CD4-positive, alpha-beta T cell (primary cell): ENCODE data around the gene ESYT1. TPM values are rescaled to one million over a fixed set of nuclear protein-coding genes. Genes with fewer than 3 reads are reported as not detected.
"Not testable (repeated sequence)": the region's sequence is repeated elsewhere in the genome, so short reads cannot be mapped to it uniquely, and the experiment has no call there.

Experiments
- ATAC-seq: fragments of 200-7000 bp; cut with Tn5 transposase; one replicate; pipeline ENCODE4 v1.10.0; 2022; ENCODE audit warnings: mild to moderate bottlenecking; ENCODE audit not compliant: poor library complexity
- CTCF ChIA-PET: fragments of 350-600 bp; sonication (Branson Sonifier 250); formaldehyde crosslinking; loops from one replicate; lab custom pipeline; 2021; ENCODE audit warnings: antibody characterized with exemption, inconsistent platforms; lab: Charles Lee
- POLR2A ChIA-PET: fragments of 350-600 bp; sonication (Branson Sonifier 250); formaldehyde crosslinking; loops from one replicate; lab custom pipeline; 2021; ENCODE audit warnings: antibody characterized with exemption, inconsistent platforms; lab: Charles Lee
- DNase-seq, 14 experiments: peaks; one replicate each; pipeline ENCODE4 v3.0.0-alpha.2; 2013 to 2020; ENCODE audit warnings: mixed read lengths in 2 of 14
- H3K27ac ChIP-seq, 2 donors: one replicate each; pipeline versions ENCODE4 v1.5.1 to v1.7.0; 2013; ENCODE audit warnings: low read length in 2 of 2, low read depth in 1 of 2, mild to moderate bottlenecking in 1 of 2
- H3K27me3 ChIP-seq, 2 experiments: 1 replicate in 1 of 2; 2 replicates in 1 of 2; pipeline versions ENCODE4 v1.6.1 to v1.7.0; 2013; ENCODE audit warnings: low read length in 2 of 2, control low read depth in 1 of 2, mild to moderate bottlenecking in 1 of 2, moderate library complexity in 1 of 2; ENCODE audit not compliant: insufficient read depth in 2 of 2, control insufficient read depth in 1 of 2
- H3K36me3 ChIP-seq: one replicate; pipeline ENCODE4 v1.6.1; 2013; ENCODE audit warnings: low read length, control low read depth; ENCODE audit not compliant: insufficient read depth
- H3K4me1 ChIP-seq: one replicate; pipeline ENCODE4 v1.6.1; 2013; ENCODE audit warnings: low read length, control low read depth; ENCODE audit not compliant: insufficient read depth
- H3K4me3 ChIP-seq: one replicate; pipeline ENCODE4 v1.5.1; 2013; ENCODE audit warnings: mild to moderate bottlenecking, low read length, moderate library complexity
- H3K9me3 ChIP-seq, 2 experiments: 1 replicate in 1 of 2; 2 replicates in 1 of 2; pipeline versions ENCODE4 v1.6.1 to v1.7.0; 2013; ENCODE audit warnings: low read length in 2 of 2, mild to moderate bottlenecking in 2 of 2, control low read depth in 1 of 2, moderate library complexity in 1 of 2; ENCODE audit not compliant: control insufficient read depth in 1 of 2, insufficient read depth in 1 of 2
- H3K27ac Mint-ChIP-seq: one replicate; pipeline ENCODE4 v1.8.0; 2020; ENCODE audit warnings: mixed read lengths
- H3K27me3 Mint-ChIP-seq: one replicate; pipeline ENCODE4 v1.8.0; 2021; ENCODE audit warnings: mixed read lengths
- H3K36me3 Mint-ChIP-seq: one replicate; pipeline ENCODE4 v1.8.0; 2021; ENCODE audit warnings: low read depth, mixed read lengths
- H3K4me1 Mint-ChIP-seq: one replicate; pipeline ENCODE4 v1.8.0; 2021; ENCODE audit warnings: low read depth, mixed read lengths
- H3K4me3 Mint-ChIP-seq: one replicate; pipeline ENCODE4 v1.8.0; 2020; ENCODE audit warnings: mild to moderate bottlenecking, mixed read lengths
- H3K9me3 Mint-ChIP-seq: one replicate; pipeline ENCODE4 v1.8.0; 2020; ENCODE audit warnings: mixed read lengths
- intact Hi-C, 2 experiments: fragments of 100-400 bp; cut with DNase I in 1 of 2; cut with micrococcal nuclease in 1 of 2; formaldehyde crosslinking; loops; one replicate each; pipeline versions ENCODE4 v1.15.1 to v1.9.0; 2023 to 2025; cut with DNase I, micrococcal nuclease
- total RNA-seq, 174 experiments: library from RNA in 2 of 174; stranded (reverse) in 2 of 174; gene quantifications; one replicate each; pipeline ENCODE4 v1.2.3 and lab custom pipeline; 2021 to 2026
- TF ChIP-seq, protein P1 (sequence below): fragments of 200-600 bp; IDR thresholded peaks from one replicate; pipeline ENCODE4 v1.8.0; 2022; ENCODE audit warnings: antibody characterized with exemption, mild to moderate bottlenecking

Gene ESYT1
- total RNA-seq, 2 experiments from 2014 or later = 88.5 to 90.3 TPM

DNA sequence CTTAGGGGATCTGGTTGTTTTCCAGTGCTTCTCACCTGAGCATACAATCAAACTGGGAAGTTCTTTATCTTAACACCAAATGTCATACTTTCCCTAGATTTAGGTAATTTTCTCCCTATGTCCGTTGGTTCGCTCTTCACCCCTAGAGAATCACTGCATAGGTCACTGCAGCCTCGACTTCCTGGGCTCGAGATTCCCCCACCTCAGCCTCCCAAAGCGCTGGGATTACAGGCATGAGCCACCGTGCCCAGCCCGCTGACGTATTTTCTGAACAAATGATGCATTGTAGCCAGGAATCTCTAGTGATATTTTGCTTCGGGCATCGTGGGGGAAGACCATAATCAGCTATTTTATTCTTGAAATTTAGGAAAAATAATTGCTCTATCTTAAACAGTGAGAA lies 12.7 kb upstream of the ESYT1 start:
- peaks cover 35% of the 10 kb centered on the region for H3K4me1 ChIP-seq
- H3K27ac ChIP-seq = peak overlapping the region; percentile 75 to 90
- H3K27me3 ChIP-seq = no peaks in the 10 kb centered on the region
- CTCF ChIA-PET = interaction anchor here (0.9 to 3.5 kb wide), 3 partner anchors 11 to 68 kb away, joined by 3 to 19 read pairs (median 4); no protein-coding TSS in a partner anchor
- POLR2A ChIA-PET = interaction anchor here (0.7 to 6.1 kb wide), 9 partner anchors 8 to 386 kb away, joined by 3 to 233 read pairs (median 22); partner anchors contain the start of genes ESYT1, PA2G4 and RAB5B
- H3K27ac Mint-ChIP-seq = peak overlapping the region; percentile 94
- no peaks in the 10 kb centered on the region for H3K27me3 Mint-ChIP-seq
- H3K9me3 ChIP-seq = no peaks in the 10 kb centered on the region
- no peak for DNase-seq
- H3K4me3 Mint-ChIP-seq = peak overlapping the region; percentile 97
- intact Hi-C loops = loop anchor here (5.0 to 10.0 kb wide), 3 partner anchors 37 to 479 kb away; partner anchors contain the start of genes PYM1 (in 2 of the 2) and MYL6B (in 1 of the 2)
- H3K9me3 Mint-ChIP-seq = no peaks in the 10 kb centered on the region
- peak overlapping the region; percentile 73 for H3K4me3 ChIP-seq
- peaks cover 69% of the 10 kb centered on the region for H3K36me3 Mint-ChIP-seq
- ATAC-seq = no peak
- H3K36me3 ChIP-seq = peaks cover 36% of the 10 kb centered on the region
- peaks cover 28% of the 10 kb centered on the region for H3K4me1 Mint-ChIP-seq
- TF ChIP-seq, protein P1, sequence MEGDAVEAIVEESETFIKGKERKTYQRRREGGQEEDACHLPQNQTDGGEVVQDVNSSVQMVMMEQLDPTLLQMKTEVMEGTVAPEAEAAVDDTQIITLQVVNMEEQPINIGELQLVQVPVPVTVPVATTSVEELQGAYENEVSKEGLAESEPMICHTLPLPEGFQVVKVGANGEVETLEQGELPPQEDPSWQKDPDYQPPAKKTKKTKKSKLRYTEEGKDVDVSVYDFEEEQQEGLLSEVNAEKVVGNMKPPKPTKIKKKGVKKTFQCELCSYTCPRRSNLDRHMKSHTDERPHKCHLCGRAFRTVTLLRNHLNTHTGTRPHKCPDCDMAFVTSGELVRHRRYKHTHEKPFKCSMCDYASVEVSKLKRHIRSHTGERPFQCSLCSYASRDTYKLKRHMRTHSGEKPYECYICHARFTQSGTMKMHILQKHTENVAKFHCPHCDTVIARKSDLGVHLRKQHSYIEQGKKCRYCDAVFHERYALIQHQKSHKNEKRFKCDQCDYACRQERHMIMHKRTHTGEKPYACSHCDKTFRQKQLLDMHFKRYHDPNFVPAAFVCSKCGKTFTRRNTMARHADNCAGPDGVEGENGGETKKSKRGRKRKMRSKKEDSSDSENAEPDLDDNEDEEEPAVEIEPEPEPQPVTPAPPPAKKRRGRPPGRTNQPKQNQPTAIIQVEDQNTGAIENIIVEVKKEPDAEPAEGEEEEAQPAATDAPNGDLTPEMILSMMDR = no peak

DNA sequence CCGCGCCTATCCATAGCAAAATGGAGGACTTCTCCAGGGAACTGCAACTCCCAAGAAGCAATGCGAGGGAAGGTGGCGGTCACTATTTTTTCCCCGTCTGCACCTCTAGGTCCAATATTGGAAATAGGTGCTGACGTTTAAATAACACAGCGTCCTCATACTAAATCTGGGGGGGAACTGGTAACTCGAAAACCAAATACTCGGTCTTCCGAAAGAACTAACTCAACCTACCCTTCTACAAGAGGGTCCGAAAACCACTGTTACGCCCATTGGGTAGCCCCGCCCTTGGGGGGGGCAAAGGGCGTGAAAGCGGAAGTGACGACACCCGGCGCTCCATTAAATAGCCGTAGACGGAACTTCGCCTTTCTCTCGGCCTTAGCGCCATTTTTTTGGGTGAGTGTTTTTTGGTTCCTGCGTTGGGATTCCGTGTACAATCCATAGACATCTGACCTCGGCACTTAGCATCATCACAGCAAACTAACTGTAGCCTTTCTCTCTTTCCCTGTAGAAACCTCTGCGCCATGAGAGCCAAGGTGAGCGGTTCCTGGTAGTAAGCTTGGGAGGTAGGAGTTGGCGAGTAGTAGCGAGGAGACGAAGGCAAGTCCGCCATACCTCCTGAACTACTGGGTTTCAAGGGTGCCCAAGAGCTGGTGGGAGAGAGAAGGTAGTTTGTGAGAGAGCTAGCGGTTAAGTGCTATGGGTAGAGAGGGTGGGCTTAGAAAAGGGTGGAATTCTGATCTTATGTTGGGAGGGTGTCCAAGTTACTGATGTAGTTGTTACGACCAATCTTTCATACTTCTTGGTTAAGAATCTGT lies 11.6 kb upstream of the ESYT1 start, which contains the start of gene RPL41:
Gene RPL41 (plus strand): TSS at position 367 of the 815 bp plus-strand sequence.
- ATAC-seq (peak; percentile 50), DNase-seq (peak; percentile 90 to 97 (median 94))
- TF ChIP-seq, protein P1 = no peak
- Histone ChIP-seq H3K4me3 (peak within 1 kb of the TSS; percentile 73), H3K27ac (peak within 1 kb of the TSS; percentile 75 to 90), H3K27me3 (no peaks in the 10 kb centered on the region), H3K9me3 (no peaks in the 10 kb centered on the region), H3K4me1 (peaks cover 35% of the 10 kb centered on the region), H3K36me3 (peaks cover 35% of the 10 kb centered on the region)
- H3K4me3 Mint-ChIP-seq = peak within 1 kb of the TSS; percentile 97
- CTCF ChIA-PET = interaction anchor here (0.8 to 5.0 kb wide), 7 partner anchors 10 to 105 kb away, joined by 3 to 76 read pairs (median 16); partner anchors contain the start of genes ESYT1, RNF41 and SMARCC2
- intact Hi-C loops = loop anchor here (1.0 to 10.0 kb wide), 5 partner anchors 12 to 478 kb away; partner anchors contain the start of genes PA2G4 (in 2 of the 2), PYM1 (in 2 of the 2), MYL6B (in 1 of the 2) and RPS26 (in 1 of the 2)
- H3K4me1 Mint-ChIP-seq = peaks cover 28% of the 10 kb centered on the region
- H3K36me3 Mint-ChIP-seq = peaks cover 63% of the 10 kb centered on the region
- H3K27ac Mint-ChIP-seq = peak within 1 kb of the TSS; percentile 94
- H3K9me3 Mint-ChIP-seq = no peaks in the 10 kb centered on the region
- H3K27me3 Mint-ChIP-seq = no peaks in the 10 kb centered on the region
- POLR2A ChIA-PET = interaction anchor here (0.6 to 6.1 kb wide), 37 partner anchors 8 to 1794 kb away, joined by 3 to 233 read pairs (median 6); partner anchors contain the start of genes CD63, CNPY2, COQ10A and DGKA

DNA sequence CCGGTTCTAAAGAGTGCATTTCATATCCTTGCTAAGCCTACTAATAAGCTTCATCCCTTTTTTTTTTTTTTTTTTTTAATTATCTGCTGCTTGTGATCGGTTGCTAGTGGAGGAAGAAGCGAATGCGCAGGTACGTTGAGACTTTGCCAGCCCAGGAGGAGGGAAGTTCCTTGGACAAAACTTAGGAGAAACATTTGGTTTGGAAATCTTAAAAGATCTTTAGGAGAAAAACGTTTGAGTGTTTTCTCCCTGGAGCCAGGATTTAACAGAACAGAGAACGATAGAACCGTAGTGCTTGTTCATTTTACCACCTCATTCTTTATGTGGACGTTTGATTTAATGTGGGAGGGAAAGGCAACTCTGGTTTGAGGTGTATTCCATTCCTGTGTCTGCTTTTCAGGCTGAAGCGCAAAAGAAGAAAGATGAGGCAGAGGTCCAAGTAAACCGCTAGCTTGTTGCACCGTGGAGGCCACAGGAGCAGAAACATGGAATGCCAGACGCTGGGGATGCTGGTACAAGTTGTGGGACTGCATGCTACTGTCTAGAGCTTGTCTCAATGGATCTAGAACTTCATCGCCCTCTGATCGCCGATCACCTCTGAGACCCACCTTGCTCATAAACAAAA lies 10.9 kb upstream of the ESYT1 start:
- ChIA-PET CTCF (interaction anchor here (0.8 to 5.0 kb wide), 13 partner anchors 9 to 379 kb away, joined by 3 to 76 read pairs (median 7); partner anchors contain the start of genes CNPY2, ESYT1, PA2G4 and RNF41), POLR2A (interaction anchor here (0.6 to 6.1 kb wide), 36 partner anchors 8 to 1135 kb away, joined by 3 to 233 read pairs (median 8); partner anchors contain the start of genes ANKRD52, CD63, CNPY2 and COQ10A)
- H3K4me1 Mint-ChIP-seq = peaks cover 28% of the 10 kb centered on the region
- H3K4me1 ChIP-seq = peaks cover 35% of the 10 kb centered on the region
- intact Hi-C loops = loop anchor here (2.0 to 10.0 kb wide), 4 partner anchors 35 to 478 kb away; partner anchors contain the start of genes PYM1 (in 2 of the 2), MYL6B (in 1 of the 2) and RPS26 (in 1 of the 2)
- H3K27me3 ChIP-seq, H3K27me3 Mint-ChIP-seq, ATAC-seq, H3K9me3 Mint-ChIP-seq, H3K9me3 ChIP-seq: not testable (repeated sequence)
- H3K4me3 Mint-ChIP-seq = peak overlapping the region; percentile 97
- peak overlapping the region; percentile 75 to 90 for H3K27ac ChIP-seq
- H3K27ac Mint-ChIP-seq = peak overlapping the region; percentile 94
- peaks cover 35% of the 10 kb centered on the region for H3K36me3 ChIP-seq
- H3K4me3 ChIP-seq = peak overlapping the region; percentile 73
- DNase-seq = peak in 2 of 14 experiments; percentile 32 to 42
- H3K36me3 Mint-ChIP-seq = peaks cover 58% of the 10 kb centered on the region
